ENCODE measurements around the gene RND3.
A peak's percentile ranks its signal among the peaks of the same experiment; 100 is the strongest.

RND3 gene

GRCh38 chr2:150474326-150475074, 13.0 kb downstream of the RND3 start:
- no peak for DNase-seq

- no peak for DNase-seq
Observed at GRCh38 chr2:150473767-150474166, 13.7 kb downstream of the RND3 start.

- peak; percentile 75 for DNase-seq
Observed at GRCh38 chr2:150472511-150472899, 15.0 kb downstream of the RND3 start.

- DNase-seq: no peak
Observed at GRCh38 chr2:150471813-150472510, 15.5 kb downstream of the RND3 start.

- DNase-seq: peak; percentile 67
Observed at GRCh38 chr2:150470435-150470834, 17.0 kb downstream of the RND3 start.

- no peak for DNase-seq
Observed at GRCh38 chr2:150469706-150470274, 17.7 kb downstream of the RND3 start.

GRCh38 chr2:150468350-150468960, 19.0 kb downstream of the RND3 start:
- no peak for DNase-seq

- DNase-seq: no peak
Observed at GRCh38 chr2:150467621-150467963, 19.9 kb downstream of the RND3 start.

GRCh38 chr2:150466741-150467620, 20.5 kb downstream of the RND3 start:
- DNase-seq: no peak

- DNase-seq: no peak
Observed at GRCh38 chr2:150465703-150466569, 21.5 kb downstream of the RND3 start.

GRCh38 chr2:150464986-150465385, 22.5 kb downstream of the RND3 start:
- no peak for DNase-seq

GRCh38 chr2:150464270-150464669, 23.2 kb downstream of the RND3 start:
- no peak for DNase-seq

- no peak for DNase-seq
Observed at GRCh38 chr2:150462770-150463169, 24.7 kb downstream of the RND3 start.

GRCh38 chr2:150459281-150459680, 28.2 kb downstream of the RND3 start:
- DNase-seq: no peak

GRCh38 chr2:150450765-150451164, 36.7 kb downstream of the RND3 start:
- DNase-seq: no peak

- peak; percentile 68 for DNase-seq
Observed at GRCh38 chr2:150449856-150450255, 37.6 kb downstream of the RND3 start.

GRCh38 chr2:150445398-150445797, 42.1 kb downstream of the RND3 start:
- no peak for DNase-seq

GRCh38 chr2:150442484-150442883, 45.0 kb downstream of the RND3 start:
- DNase-seq: no peak

- DNase-seq: no peak
Observed at GRCh38 chr2:150441784-150442183, 45.7 kb downstream of the RND3 start.

- no peak for DNase-seq
Observed at GRCh38 chr2:150441226-150441625, 46.2 kb downstream of the RND3 start.

- no peak for DNase-seq
Observed at GRCh38 chr2:150438654-150439053, 48.8 kb downstream of the RND3 start.

GRCh38 chr2:150438041-150438440, 49.4 kb downstream of the RND3 start:
- DNase-seq: no peak

Data from islet precursor cell (in vitro differentiated cells).